Measurements from ENCODE around the gene LANCL3.
"Not testable (repeated sequence)": the region's sequence is repeated elsewhere in the genome, so short reads cannot be mapped to it uniquely, and the experiment has no call there.

Gene LANCL3

DNA sequence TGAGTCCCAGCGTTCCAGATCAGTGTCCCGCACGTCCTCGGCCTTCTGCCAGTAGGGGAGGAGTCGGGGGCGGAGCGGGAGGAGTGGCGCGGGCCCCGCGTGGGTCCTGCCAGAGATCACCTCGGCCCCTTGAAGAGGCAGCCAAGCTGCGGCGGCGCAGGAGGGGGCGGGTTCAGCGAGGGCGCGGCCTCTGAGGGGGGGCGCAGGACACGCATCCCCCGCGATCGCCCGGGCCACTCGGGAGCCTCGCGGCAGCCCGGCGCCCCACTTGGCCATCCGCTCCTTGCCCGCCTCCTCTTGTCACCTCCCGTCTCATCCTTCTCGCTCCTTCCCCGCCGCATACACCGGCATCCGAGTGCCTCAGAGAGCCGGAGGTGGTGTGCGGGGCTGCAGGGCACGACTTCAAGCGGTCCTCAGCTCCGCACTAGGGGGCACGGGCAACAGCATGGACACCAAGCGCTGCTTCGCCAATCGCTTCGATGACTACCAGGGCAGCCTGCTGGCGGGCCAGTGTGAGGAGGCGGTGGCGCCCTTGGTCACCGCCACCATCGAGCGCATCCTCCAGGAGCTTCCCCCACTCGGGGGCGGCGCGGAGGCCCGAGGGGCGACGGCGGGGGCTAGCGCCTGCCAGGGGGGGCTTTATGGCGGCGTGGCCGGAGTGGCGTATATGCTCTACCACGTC is at the start of gene LANCL3:
TSS of gene LANCL3 (plus strand) at position 236 of the 682 bp plus-strand sequence. CDS start at position 446, 210 bp downstream.
- DNase-seq = peak; percentile 32

DNA sequence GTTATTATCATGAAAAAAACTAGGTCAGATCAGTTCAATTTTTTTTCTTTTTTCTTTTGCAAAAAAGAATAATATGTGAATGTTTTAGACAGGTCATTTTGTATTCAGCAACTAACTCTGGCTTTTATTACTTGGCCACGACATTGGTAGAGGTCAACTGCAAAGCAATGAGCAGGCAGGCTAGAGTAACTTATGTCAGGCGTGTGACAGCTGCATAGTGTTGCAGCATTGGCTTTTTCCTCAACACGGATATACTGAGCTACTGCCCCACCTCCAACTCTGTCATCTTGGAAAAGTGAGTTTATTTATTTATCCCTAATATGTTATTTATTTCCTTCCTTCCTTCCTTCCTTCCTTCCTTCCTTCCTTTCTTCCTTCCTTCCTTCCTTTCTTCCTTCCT is 47.8 kb upstream of the LANCL3 start:
- not testable (repeated sequence) for DNase-seq

DNA sequence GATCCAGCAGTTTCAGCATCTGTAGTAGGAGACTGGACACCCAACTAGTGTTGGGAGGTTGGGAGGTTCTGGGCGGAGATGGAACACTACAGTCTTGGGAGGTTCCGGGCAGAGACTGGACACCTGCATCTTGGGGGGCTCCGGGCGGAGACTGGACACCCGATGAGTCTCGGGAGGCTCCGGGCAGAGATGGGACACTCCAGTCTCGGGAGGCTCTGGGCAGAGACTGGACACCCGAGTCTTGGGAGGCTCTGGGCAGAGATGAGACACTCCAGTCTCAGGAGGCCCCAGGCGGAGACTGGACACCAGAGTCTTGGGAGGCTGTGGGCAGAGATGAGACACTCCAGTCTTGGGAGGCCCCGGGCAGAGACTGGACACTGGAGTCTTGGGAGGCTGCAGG is 29.5 kb upstream of the LANCL3 start:
- no peak for DNase-seq

DNA sequence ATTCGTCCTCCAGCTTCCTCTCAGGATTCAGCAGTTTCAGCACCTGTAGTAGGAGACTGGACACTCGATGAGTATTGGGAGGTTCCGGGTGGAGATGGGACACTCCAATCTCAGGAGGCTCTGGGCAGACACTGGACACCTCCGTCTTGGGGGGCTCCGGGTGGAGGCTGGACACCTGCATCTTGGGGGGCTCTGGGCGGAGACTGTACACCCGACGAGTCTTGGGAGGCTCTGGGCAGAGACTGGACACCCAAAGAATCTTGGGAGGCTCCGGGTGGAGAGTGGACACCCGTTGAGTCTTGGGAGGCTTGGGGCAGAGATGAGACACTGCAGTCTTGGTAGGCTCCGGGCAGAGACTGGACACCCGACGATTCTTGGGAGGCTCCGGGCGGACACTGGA is 28.7 kb upstream of the LANCL3 start:
- DNase-seq = no peak

DNA sequence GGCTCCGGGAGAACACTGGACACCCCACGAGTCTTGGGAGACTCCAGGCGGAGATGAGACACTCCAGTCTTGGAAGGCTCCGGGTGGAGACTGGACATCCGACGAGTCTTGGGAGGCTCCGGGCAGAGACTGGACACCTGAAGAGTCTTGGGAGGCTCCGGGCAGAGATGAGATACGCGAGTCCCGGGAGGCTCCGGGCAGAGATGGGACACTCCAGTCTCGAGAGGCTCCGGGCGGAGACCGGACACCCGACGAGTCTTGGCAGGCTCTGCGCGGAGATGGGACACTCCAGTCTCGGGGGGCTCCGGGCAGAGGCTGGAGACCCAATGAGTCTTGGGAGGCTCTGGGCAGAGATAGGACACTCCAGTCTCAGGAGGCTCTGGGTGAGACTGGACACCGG is 28.1 kb upstream of the LANCL3 start:
- no peak for DNase-seq

DNA sequence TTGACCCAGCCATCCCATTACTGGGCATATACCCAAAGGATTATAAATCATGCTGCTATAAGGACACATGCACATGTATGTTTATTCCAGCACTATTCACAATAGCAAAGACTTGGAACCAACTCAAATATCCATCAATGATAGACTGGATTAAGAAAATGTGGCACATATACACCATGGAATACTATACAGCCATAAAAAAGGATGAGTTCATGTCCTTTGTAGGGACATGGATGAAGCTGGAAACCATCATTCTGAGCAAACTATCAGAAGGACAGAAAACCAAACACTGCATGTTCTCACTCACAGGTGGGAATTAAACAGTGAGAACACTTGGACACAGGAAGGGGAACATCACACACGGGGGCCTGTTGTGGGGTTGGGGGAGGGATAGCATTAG is 26.9 kb upstream of the LANCL3 start:
- not testable (repeated sequence) for DNase-seq

DNA sequence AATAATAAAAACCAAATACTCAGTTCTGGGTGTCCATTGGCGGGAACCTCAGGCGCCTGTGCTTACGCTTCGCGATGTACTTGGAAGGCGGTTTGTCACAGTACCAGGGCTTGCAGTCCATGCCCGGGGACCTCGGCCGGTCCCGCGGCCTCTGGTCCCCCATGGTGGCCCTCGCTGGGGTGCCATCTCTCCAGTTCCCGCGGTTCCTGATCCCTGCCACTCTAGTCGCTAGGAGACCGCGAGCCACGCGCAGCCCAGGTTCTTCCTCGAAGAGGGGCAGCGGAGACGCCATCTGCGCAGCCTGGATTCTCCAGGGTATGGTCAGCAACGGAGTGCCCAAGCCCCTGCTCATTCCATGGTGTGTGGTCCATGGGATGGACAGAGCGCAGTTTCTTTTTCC is 26.4 kb upstream of the LANCL3 start:
- no peak for DNase-seq

DNA sequence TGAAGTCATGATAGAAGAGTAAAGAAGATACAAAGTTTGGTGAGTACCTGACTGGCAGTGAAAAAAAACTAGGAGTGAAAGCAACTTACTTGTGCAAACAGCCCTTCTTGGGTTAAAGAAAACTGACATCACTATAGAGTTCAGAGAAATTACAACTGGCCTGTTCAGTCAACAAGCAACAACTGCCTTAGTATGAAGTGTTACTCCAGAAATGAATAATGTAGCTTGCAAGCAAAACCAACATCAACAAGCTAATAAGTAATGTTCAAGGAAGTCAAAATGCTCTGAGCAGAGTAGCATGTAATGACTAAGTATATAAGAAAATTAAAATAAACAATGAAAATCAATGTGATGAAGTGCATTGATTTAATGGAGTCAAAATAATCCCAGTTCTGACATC is 21.8 kb upstream of the LANCL3 start:
- DNase-seq = not testable (repeated sequence)

DNA sequence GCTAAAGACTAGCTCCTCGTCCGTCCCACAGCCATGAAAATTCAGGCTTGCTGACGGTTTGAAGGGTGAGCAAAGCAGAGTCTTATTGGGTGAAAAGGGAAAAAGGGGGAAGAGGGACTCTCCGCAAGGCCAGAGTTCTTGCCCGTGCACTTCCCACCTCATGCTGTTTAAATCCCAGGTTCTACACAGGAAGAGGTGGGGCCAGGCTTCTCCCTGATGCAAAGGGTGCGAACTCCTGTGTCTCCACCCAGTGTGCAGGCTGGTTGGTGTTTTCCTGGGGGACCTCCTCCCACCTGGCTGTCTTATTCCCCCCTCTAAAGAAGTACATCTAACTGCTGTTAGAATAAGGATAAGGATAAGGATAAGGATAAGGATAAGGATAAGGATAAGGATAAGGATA is 18.0 kb upstream of the LANCL3 start:
- no peak for DNase-seq

DNA sequence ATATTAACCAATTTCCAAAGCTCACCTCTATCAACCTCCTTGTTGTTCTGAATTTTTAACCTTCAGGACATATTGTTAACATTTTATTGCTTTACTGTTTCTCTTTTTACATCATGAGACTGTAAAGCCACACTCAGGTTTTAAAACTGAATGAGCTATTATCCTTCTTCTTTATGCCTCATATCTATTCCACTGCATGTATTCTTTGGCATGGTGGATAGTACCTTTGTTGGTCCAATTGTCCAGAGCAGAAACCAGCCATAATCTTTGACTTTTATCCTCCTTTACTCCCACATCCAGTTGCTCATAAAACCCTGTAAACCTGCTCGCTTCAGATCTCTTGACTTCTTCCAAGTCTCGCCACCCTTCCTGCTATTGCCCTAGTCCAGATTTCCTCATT is 6.2 kb upstream of the LANCL3 start:
- DNase-seq = not testable (repeated sequence)

DNA sequence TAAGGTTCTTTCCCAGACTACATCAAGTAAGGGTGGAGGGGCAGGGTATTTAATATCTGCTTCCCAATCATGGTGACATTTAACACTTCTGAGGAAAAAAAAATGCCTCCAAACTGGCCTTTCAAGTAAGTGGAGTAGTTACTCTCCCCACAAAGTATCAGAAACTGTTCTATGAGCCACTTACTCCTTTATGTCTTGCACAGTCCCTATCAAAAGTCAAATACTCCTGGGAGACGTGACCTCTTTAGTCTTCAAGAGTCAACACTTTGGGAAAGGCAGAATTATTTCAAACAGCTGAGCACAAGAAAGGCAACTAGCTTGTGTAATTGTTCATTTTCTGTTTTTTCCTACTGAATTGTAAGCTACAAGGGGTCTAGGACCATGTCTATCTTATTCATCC is 1.1 kb upstream of the LANCL3 start:
- DNase-seq = not testable (repeated sequence)

DNA sequence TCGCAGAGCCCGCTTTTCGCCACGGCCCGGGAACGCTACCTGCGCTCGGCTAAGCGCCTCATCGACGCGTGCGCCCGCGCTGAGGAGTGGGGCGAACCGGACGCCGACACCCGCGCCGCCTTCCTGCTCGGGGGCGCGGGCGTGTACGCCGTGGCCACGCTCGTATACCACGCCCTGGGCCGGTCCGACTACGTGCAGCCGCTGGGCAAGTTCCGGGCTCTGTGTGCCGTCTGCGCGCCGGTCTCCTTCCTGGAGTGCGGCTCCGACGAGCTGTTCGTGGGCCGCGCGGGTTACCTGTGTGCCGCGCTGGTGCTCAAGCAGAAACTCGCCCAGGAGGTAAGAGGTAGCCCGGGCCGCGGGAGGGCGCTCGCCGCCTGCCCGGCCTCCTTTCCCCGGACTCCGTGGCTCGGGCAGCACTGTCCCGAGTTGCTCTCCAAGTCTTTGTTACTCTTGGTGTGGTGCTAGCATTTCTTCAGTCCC is 687 bp downstream of the LANCL3 start:
- DNase-seq = peak; percentile 3

DNA sequence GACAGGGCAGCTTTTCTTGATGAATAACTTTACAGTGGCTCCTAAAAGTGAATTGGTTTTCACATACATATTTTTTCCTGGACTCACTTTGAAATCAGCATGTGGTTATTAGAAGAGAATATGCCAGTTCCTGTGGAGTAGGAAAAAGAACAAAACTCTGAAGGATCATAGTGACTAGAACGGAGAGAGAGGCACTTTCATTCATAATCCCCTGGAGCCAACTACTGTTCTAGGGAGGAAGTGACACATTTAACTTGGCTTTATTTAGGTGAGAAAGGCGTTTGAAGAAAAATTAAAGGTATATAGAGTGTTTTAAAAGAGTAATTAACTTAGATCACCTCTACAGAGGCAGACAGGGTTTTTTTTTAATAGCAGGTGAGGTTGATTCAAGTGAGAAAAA is 1.7 kb downstream of the LANCL3 start:
- not testable (repeated sequence) for DNase-seq

DNA sequence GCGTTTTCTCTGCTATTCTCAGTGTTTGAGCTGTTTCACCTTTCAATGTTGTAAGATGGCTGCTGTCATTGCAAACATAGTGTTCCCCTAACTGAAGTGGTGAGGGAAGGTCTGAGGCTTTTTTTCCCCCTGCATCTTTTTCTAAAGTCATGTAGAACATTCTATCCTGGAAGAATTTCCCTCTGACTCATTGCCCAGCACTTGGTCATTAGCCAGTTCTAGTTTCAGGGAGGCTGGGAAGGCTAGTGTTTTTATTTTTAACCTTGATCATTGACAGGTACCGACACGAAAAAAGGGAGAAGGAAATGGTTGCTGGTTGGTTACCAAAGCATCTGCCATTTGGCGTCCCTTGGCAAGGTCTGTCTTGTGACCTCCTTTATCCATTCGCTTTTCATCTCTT is 6.6 kb downstream of the LANCL3 start:
- no peak for DNase-seq

DNA sequence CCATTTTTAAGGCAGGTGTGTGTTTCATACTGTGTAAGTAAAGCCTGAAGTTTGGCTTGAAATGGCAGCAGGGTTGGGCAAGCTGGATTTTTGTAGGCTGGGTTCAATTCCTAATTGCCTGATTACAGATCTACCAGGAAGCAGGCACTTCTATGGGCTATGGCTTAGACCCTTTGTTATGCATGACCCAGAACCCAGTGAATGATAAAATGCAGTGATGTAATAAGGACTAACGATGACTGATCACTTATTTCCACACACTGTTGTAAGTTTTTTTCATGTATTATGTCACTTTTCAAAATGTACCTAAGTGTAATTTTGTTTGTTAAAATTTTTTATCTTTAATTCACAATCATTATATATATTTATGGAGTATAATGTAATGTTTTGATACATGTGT is 8.6 kb downstream of the LANCL3 start:
- no peak for DNase-seq

DNA sequence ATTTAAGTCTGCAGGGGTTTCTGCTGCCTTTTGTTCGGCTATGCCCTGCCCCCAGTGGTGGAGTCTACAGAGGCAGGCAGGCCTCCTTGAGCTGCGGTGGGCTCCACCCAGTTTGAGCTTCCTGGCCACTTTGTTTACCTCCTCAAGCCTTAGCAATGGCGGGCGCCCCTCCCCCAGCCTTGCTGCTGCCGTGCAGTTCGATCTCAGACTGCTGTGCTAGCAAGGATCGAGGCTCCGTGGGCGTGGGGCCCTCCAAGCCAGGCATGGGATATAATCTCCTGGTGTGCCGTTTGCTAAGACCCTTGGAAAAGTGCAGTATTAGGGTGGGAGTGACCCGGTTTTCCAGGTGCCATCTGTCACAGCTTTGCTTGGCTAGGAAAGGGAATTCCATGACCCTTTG is 15.9 kb downstream of the LANCL3 start:
- not testable (repeated sequence) for DNase-seq

DNA sequence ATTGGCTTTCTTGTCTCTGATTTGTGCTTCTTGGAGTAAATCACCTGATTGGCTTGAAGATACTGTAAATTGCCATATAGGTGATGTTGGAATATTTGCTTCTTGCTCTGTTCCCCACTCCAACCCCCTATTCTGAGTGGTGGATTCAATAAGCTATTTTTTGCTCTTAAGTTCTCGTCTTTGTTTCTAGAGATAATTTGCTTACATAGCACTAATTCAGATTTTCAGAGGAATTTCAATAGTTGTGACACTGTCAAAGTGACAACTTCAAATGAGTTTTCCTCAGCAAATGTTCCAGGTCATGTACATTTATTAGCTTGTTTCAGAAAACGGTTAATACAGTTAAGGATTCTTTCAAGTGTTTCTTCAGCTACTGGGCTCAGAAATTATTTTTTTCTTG is 18.6 kb downstream of the LANCL3 start:
- no peak for DNase-seq

DNA sequence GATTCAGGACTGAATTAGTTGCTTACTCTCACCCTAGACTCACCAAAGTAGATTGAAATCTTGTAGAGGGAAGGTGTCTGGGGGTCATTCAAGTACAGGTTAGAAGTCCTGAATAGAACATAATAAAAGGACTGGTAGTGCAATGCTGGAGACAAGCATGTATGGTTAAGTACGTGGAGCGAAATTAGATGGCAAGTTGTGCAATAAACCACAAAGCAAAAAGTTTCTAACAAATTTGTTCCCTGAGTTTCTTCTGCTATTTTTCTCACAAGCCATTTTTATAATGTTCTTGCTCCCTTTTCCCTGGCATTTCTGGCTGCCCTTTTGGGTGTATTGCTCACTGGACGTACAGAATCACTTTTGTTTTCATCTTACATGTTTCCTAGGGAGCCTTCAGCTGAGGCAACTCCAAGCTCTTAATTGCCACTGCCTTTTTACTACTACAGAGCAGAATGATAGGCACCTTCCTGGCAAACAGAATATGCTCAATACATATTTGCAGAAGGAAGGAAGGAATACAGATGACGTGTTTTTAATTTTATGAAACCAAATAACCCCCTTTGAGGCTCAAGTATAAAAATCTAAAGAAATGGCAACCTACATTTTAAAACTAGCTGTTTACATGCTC is 23.4 kb downstream of the LANCL3 start:
- DNase-seq = no peak

DNA sequence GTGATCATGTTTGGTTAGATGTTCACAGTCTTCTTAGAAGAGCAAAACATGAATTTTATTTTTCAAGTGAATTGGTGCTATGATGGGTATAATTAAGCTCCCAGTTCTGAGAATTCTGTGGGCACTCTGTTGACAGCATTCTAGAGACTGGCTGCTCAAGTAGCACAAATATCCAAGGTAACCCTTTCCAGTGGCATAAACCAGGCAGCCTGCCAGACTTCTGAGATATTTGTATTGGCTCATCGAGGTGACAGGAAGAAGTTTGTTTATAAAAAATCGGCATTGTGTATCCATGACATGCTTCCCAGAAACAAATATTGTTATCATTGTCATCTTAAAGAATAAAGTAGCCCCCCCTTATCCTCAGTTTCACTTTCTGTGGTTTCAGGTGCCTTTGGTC is 28.3 kb downstream of the LANCL3 start:
- DNase-seq = no peak

DNA sequence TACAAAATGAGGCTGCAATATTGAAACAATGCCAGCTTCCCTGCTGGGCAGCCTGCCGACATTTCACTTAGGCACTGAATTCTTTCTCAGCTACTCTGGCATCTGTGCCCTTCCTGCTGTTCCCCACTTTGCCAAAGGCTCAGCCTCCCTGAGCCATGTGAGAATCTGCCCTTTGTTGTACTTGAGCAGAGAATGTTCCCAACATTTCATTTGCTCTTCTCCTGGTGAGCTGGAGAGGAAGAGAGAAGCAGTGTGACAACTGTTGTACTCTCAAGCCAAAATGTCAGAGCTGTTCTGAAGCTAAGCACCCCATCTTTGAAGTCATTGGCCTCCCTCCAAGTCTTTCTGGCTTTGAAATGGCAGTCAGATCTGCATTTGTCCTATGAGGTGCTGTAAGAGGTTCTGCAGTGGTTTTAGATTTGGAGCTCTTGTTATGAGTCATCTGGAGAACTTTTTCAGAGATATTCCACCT is 32.5 kb downstream of the LANCL3 start:
- peak; percentile 19 for DNase-seq

DNA sequence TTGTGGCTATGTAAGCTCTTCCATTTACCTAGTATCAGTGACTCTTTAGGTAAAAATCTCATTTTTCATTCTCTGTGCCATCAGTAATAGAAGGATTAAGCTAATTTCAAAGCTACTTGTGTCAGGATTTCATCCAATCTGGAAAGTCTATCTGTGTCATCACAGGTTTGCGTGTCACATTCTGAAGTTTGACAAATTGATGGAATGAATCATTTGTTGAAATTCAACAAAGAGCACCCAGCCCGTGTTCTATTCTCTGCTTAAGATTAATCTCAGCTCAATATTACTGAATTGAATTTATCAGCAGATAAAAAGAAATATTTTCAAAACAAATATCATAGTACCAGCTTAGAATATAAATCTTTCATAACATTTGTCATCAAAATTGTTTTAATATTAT is 35.8 kb downstream of the LANCL3 start:
- no peak for DNase-seq

DNA sequence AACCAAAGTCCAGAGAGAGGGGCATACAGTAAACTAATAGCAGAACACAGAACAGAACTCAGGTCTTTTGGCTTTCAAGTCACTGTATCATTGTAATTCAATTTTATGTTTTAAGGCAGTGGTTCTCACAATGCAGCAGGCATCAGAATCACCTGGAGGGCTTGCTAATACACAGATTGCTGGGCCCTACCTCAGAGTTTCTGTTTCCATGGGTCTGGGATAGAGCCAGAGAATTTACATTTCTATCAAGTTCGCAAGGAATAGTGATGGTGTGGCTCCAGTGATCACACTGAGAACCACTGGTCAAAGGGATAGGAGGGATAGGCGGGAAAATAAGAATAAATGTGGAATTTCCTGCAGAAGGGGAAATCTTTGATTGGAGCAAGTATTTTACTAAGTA is 36.7 kb downstream of the LANCL3 start:
- DNase-seq = no peak

DNA sequence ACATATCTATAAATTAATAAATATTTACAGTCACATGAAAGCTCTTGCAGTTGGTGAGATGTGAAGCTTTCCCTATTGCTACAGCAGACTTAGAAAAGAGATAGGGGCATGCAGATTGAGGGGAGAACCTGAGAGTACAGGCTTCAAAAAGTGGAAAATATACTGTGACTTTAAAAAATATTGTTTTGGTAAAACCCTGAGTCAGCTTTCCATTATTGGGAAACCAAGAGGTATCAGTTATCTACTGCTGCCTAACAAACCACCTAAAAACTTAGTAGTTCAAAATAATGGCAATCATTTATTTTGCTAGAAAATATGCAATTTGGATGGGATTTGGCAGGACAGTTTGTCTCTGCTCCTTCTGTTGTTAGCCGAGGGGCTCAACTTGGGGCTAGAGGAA is 38.3 kb downstream of the LANCL3 start:
- DNase-seq = no peak

DNA sequence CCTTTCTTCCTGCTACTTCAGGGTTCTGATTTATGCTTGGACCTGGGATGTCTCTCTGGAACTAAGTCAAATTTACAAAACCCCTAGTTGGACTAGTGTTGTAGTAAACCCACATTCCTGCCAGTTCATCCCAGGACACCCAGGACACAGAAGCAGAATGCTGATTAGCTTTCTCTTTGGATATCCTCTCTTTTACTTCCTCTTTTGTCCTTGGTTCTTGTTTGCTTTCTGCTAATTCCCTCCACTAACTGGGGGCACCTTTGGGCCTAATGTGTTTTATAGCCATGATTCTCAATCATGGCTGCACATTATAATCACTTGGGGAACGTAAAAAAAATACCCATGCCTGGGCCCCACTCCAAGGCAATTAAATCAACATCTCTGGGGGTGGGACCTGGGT is 42.5 kb downstream of the LANCL3 start:
- no peak for DNase-seq

DNA sequence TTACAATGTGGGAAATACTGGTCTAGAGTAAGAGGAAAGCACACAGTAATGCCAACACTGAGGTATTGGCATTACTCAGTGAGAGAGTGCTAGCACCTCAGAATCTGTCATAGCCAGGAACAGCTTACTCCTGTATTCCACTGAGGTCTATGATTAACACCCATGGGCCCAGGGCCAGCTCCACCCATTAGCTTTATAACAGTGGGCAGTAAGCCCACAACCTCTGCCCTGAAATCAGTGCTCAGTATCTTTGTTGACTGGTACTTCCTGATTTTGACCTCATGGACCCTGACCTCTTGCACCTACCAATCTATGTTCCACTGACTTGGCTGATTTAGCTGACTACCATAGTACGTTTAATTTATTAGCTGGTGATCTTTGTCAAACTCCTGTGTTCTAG is 56.1 kb downstream of the LANCL3 start:
- no peak for DNase-seq

Data from NCI-H2171 treated with DMSO at 0.1 percent for 48 hours (cell line).